Astrocyte (in vitro differentiated cells and primary cell): ENCODE data around the gene CROCC. TPM values are rescaled to one million over a fixed set of nuclear protein-coding genes. Genes with fewer than 3 reads are reported as not detected.
"Not testable (repeated sequence)": the region's sequence is repeated elsewhere in the genome, so short reads cannot be mapped to it uniquely, and the experiment has no call there.

ENCODE experiments used
- DNase-seq: peaks from one replicate; pipeline ENCODE4 v3.0.0-alpha.2; 2010; ENCODE audit warnings: low read depth
- FAIRE-seq: peaks from 2 replicates; lab custom pipeline; 2011; peaks lifted over from hg19 to GRCh38; lab: Jason Lieb, UNC
- H2AFZ ChIP-seq: 2 replicates; pipeline ENCODE4 v1.6.0; 2012; ENCODE audit warnings: low read depth, low read length, inconsistent platforms
- H3K27ac ChIP-seq: 2 replicates; pipeline ENCODE4 v1.5.1; 2011; ENCODE audit warnings: low read depth, low read length, inconsistent platforms
- H3K27me3 ChIP-seq: 2 replicates; pipeline ENCODE4 v1.6.0; 2011; ENCODE audit warnings: low read length, inconsistent platforms; ENCODE audit not compliant: insufficient read depth
- H3K36me3 ChIP-seq: 2 replicates; pipeline ENCODE4 v1.5.1; 2011; ENCODE audit warnings: low read length, inconsistent platforms; ENCODE audit not compliant: insufficient read depth
- H3K4me1 ChIP-seq: 2 replicates; pipeline ENCODE4 v1.5.1; 2011; ENCODE audit warnings: low read length, inconsistent platforms; ENCODE audit not compliant: insufficient read depth
- H3K4me2 ChIP-seq: 2 replicates; pipeline ENCODE4 v1.6.0; 2012; ENCODE audit warnings: low read length, inconsistent platforms
- H3K4me3 ChIP-seq: 2 replicates; pipeline ENCODE4 v1.5.1; 2011; ENCODE audit warnings: low read depth, mild to moderate bottlenecking, low read length, inconsistent platforms; ENCODE audit not compliant: insufficient read depth
- H3K79me2 ChIP-seq: 2 replicates; pipeline ENCODE4 v1.6.0; 2012; ENCODE audit warnings: mild to moderate bottlenecking, low read length, inconsistent platforms; ENCODE audit not compliant: insufficient read depth
- H3K9ac ChIP-seq: 2 replicates; pipeline ENCODE4 v1.6.0; 2012; ENCODE audit warnings: mild to moderate bottlenecking, low read length, inconsistent platforms
- H3K9me3 ChIP-seq: 2 replicates; pipeline ENCODE4 v1.5.1; 2012; ENCODE audit warnings: low read depth, mild to moderate bottlenecking, low read length, inconsistent platforms; ENCODE audit not compliant: insufficient read depth
- H4K20me1 ChIP-seq: 2 replicates; pipeline ENCODE4 v1.6.0; 2012; ENCODE audit warnings: low read length, inconsistent platforms; ENCODE audit not compliant: insufficient read depth
- H3K27ac Mint-ChIP-seq: one replicate; pipeline ENCODE4 v1.8.0; 2021; ENCODE audit warnings: mild to moderate bottlenecking, mixed read lengths; ENCODE audit not compliant: unreplicated experiment
- H3K27me3 Mint-ChIP-seq: one replicate; pipeline ENCODE4 v1.8.0; 2021; ENCODE audit warnings: low read depth, mixed read lengths; ENCODE audit not compliant: unreplicated experiment
- H3K36me3 Mint-ChIP-seq: one replicate; pipeline ENCODE4 v1.8.0; 2021; ENCODE audit warnings: low read depth, mixed read lengths; ENCODE audit not compliant: unreplicated experiment
- H3K4me1 Mint-ChIP-seq: one replicate; pipeline ENCODE4 v1.8.0; 2021; ENCODE audit warnings: low read depth, mixed read lengths; ENCODE audit not compliant: unreplicated experiment
- H3K4me3 Mint-ChIP-seq: one replicate; pipeline ENCODE4 v1.8.0; 2021; ENCODE audit warnings: mild to moderate bottlenecking, moderate library complexity, mixed read lengths; ENCODE audit not compliant: unreplicated experiment
- H3K9me3 Mint-ChIP-seq: one replicate; pipeline ENCODE4 v1.8.0; 2021; ENCODE audit warnings: mild to moderate bottlenecking, mixed read lengths; ENCODE audit not compliant: unreplicated experiment
- EZH2 ChIP-seq: IDR thresholded peaks from 2 replicates; pipeline ENCODE4 v1.6.1; 2012; ENCODE audit warnings: mild to moderate bottlenecking, low read length, inconsistent platforms; ENCODE audit not compliant: insufficient read depth
- total RNA-seq: library from RNA; stranded (reverse); gene quantifications from 2 replicates; pipeline ENCODE4 v1.2.1, GENCODE V29; 2021
- TF ChIP-seq, protein P1 (sequence below): IDR thresholded peaks from 2 replicates; pipeline ENCODE4 v1.5.1; 2011; ENCODE audit warnings: low read depth, mild to moderate bottlenecking, inconsistent platforms, low read length, moderate library complexity; ENCODE audit not compliant: insufficient read depth

Gene CROCC
- total RNA-seq, 1 donor from 2014 or later: 12.1 TPM

DNA sequence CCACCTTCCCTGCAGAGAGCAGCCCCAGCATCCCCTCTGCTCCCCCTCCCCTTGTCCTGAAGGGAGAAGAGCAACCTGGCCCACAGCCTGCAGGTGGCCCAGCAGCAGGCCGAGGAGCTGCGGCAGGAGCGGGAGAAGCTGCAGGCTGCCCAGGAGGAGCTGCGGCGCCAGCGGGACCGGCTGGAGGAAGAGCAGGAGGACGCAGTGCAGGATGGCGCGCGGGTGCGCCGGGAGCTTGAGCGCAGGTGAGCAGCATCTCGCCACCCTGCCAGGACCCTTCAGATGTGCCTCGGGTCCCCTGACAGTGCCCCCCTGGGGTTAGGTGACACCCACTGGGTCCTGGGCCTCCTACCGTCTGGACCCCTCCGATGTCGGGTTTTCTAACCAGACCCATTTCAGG lies 22.3 kb downstream of the CROCC start:
- peaks cover 4% of the 10 kb centered on the region for H3K36me3 Mint-ChIP-seq
- Histone ChIP-seq H3K9ac (no peak overlapping the region), H3K36me3 (no peaks in the 10 kb centered on the region), H2AFZ (no peak overlapping the region), H3K4me1 (peaks cover 5% of the 10 kb centered on the region), H4K20me1 (no peaks in the 10 kb centered on the region), H3K4me2 (no peak overlapping the region), H3K79me2 (no peaks in the 10 kb centered on the region), H3K27me3 (no peaks in the 10 kb centered on the region), H3K27ac (no peak overlapping the region), H3K4me3 (no peak overlapping the region), H3K9me3 (no peaks in the 10 kb centered on the region)
- H3K4me1 Mint-ChIP-seq: no peaks in the 10 kb centered on the region
- H3K4me3 Mint-ChIP-seq: no peak overlapping the region
- no peaks in the 10 kb centered on the region for H3K27me3 Mint-ChIP-seq
- no peak overlapping the region for H3K27ac Mint-ChIP-seq
- DNase-seq (no peak), FAIRE-seq (no peak)
- no peaks in the 10 kb centered on the region for H3K9me3 Mint-ChIP-seq
- TF ChIP-seq, protein P1, sequence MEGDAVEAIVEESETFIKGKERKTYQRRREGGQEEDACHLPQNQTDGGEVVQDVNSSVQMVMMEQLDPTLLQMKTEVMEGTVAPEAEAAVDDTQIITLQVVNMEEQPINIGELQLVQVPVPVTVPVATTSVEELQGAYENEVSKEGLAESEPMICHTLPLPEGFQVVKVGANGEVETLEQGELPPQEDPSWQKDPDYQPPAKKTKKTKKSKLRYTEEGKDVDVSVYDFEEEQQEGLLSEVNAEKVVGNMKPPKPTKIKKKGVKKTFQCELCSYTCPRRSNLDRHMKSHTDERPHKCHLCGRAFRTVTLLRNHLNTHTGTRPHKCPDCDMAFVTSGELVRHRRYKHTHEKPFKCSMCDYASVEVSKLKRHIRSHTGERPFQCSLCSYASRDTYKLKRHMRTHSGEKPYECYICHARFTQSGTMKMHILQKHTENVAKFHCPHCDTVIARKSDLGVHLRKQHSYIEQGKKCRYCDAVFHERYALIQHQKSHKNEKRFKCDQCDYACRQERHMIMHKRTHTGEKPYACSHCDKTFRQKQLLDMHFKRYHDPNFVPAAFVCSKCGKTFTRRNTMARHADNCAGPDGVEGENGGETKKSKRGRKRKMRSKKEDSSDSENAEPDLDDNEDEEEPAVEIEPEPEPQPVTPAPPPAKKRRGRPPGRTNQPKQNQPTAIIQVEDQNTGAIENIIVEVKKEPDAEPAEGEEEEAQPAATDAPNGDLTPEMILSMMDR: no peak
- TF ChIP-seq EZH2: no peak

DNA sequence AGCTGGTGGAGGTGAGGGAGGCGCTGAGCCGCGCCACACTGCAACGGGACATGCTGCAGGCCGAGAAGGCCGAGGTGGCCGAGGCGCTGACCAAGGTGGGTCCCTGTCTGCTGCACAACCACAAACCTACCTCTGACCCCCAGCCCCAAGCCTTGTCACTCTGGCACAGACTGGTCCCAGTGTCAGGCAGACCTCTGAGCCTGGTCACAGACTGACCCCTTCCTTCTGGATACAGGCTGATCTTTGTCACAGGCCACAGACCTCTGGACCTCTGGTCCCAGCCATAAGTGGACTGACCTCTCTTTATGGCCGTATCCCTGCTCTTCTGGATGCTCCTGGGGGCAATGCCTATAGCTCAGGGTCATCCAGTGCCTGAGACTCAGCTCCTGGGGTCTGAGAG lies 23.8 kb downstream of the CROCC start:
- DNase-seq, H3K27me3 ChIP-seq, H3K9ac ChIP-seq, H3K79me2 ChIP-seq, H3K27me3 Mint-ChIP-seq, H3K9me3 ChIP-seq, H2AFZ ChIP-seq, H3K36me3 Mint-ChIP-seq, H3K4me3 Mint-ChIP-seq, H3K27ac ChIP-seq, H3K4me1 Mint-ChIP-seq, H3K4me2 ChIP-seq, H3K4me1 ChIP-seq, H3K27ac Mint-ChIP-seq, H4K20me1 ChIP-seq, FAIRE-seq, H3K4me3 ChIP-seq, H3K9me3 Mint-ChIP-seq, H3K36me3 ChIP-seq: not testable (repeated sequence)

DNA sequence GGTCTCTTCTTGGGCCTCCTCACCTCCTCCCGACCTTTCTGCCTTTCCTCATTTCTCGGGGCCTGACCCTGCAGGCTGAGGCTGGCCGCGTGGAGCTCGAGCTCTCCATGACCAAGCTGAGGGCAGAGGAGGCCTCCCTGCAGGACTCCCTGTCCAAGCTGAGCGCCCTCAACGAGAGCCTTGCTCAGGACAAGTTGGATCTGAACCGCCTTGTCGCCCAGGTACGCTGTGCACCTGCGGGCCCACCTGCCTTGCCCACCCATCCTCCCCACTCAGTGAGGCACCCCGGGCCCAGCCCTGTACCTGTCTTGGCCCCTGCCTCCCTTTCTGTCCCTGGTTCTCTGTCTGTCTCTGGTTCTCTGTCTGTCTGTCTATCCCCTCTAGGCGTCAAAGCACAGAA lies 24.5 kb downstream of the CROCC start:
- not testable (repeated sequence) for H3K4me3 Mint-ChIP-seq, H3K36me3 Mint-ChIP-seq, H3K4me1 Mint-ChIP-seq, H2AFZ ChIP-seq, H3K79me2 ChIP-seq, H3K4me2 ChIP-seq, FAIRE-seq, DNase-seq, H3K36me3 ChIP-seq, H4K20me1 ChIP-seq, H3K27ac Mint-ChIP-seq, H3K4me1 ChIP-seq, H3K4me3 ChIP-seq, H3K27ac ChIP-seq, H3K9ac ChIP-seq, H3K9me3 Mint-ChIP-seq, H3K9me3 ChIP-seq, H3K27me3 ChIP-seq, H3K27me3 Mint-ChIP-seq

DNA sequence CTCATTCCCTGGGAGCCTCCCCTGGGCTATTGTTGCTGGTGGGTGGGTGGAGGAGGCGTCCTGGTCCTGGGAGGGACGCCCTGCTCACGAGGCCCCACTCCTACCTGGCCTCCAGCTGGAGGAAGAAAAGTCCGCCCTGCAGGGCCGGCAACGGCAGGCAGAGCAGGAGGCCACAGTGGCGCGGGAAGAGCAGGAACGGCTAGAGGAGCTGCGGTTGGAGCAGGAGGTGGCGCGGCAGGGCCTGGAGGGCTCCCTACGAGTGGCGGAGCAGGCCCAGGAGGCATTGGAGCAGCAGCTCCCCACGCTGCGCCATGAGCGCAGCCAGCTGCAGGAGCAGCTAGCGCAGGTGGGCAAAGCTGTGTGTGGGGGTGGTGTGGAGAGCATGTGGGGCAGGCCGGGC lies 24.9 kb downstream of the CROCC start:
- H3K36me3 Mint-ChIP-seq: peaks cover 4% of the 10 kb centered on the region
- no peaks in the 10 kb centered on the region for H3K79me2 ChIP-seq
- TF ChIP-seq EZH2: no peak
- TF ChIP-seq, protein P1: no peak
- FAIRE-seq (no peak), DNase-seq (no peak)
- no peak overlapping the region for H2AFZ ChIP-seq
- H3K4me1 Mint-ChIP-seq: no peaks in the 10 kb centered on the region
- H3K4me3 ChIP-seq: no peak overlapping the region
- no peak overlapping the region for H3K4me2 ChIP-seq
- no peaks in the 10 kb centered on the region for H3K9me3 Mint-ChIP-seq
- H3K27me3 ChIP-seq: no peaks in the 10 kb centered on the region
- peaks cover 8% of the 10 kb centered on the region for H3K4me1 ChIP-seq
- no peak overlapping the region for H3K27ac ChIP-seq
- no peak overlapping the region for H3K9ac ChIP-seq
- no peak overlapping the region for H3K4me3 Mint-ChIP-seq
- H4K20me1 ChIP-seq: no peaks in the 10 kb centered on the region
- H3K27me3 Mint-ChIP-seq: no peaks in the 10 kb centered on the region
- no peaks in the 10 kb centered on the region for H3K9me3 ChIP-seq
- no peak overlapping the region for H3K27ac Mint-ChIP-seq
- no peaks in the 10 kb centered on the region for H3K36me3 ChIP-seq

DNA sequence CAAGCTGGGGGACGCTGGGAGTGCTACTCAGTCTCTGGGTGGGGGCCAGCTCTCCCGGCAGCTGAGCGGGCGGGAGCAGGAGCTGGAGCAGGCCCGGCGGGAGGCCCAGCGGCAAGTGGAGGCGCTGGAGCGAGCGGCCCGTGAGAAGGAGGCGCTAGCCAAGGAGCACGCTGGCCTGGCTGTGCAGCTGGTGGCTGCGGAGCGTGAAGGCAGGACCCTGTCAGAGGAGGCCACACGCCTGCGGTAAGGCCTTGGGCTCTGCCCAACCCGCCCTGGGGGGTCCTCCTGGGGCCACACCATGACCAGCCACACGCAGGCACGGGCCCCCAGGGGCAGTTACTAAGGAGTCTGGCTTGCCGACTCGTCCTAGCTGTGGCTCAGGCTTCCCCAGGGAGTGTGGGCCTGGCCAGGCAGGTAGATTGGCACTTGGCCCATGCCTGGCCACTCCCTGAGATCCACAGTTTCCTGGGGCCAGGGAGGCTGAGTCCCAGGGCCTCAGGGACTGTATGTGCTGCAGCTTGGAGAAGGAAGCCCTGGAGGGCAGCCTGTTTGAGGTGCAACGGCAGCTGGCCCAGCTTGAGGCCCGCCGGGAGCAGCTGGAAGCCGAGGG lies 26.7 kb downstream of the CROCC start:
- not testable (repeated sequence) for H3K4me3 ChIP-seq, H3K27ac ChIP-seq, H3K79me2 ChIP-seq, H3K27me3 ChIP-seq, H3K36me3 ChIP-seq, DNase-seq, FAIRE-seq, H3K9me3 Mint-ChIP-seq, H3K27me3 Mint-ChIP-seq, H3K4me1 ChIP-seq, H3K4me3 Mint-ChIP-seq, H3K36me3 Mint-ChIP-seq, H3K4me1 Mint-ChIP-seq, H3K9me3 ChIP-seq, H3K27ac Mint-ChIP-seq, H3K9ac ChIP-seq, H2AFZ ChIP-seq, H4K20me1 ChIP-seq, H3K4me2 ChIP-seq
